GM12865 (cell line): ENCODE measurements around the gene LARGE1.

Experiments
- DNase-seq: peaks from one replicate; pipeline ENCODE4 v3.0.0; 2010; ENCODE audit warnings: low read depth
- H3K4me3 ChIP-seq: 2 replicates; pipeline ENCODE4 v1.5.1; 2011; ENCODE audit warnings: mild to moderate bottlenecking, low read depth, low read length, control low read depth
- TF ChIP-seq, protein P1 (sequence below): IDR thresholded peaks from 2 replicates; pipeline ENCODE4 v1.5.1; 2011; ENCODE audit warnings: low read length, control low read depth, low read depth, inconsistent platforms; ENCODE audit not compliant: insufficient read depth; ENCODE audit errors: missing control alignments

LARGE1 gene

DNA sequence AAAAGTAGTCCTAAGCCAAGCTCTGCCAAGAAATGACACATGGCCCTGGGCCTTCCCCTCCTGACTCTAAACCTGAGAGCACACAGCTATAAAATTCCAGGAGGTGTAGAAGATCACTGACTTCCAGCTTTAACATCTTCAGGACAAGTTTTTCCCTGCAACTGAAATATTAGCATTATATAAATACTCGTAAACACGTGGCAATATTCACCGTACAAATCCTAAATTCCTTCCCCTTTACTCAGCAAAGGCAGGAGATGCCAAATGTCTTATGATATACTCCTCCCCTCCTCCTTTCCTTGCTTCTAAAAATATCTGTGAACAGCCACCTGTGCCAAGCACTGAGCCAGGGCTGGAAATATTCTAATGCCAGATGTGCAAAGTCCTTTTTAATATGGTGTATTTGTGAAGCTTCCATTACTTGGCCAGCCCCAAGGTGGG, 194.0 kb downstream of the LARGE1 start:
- no peak overlapping the region for H3K4me3 ChIP-seq
- no peak for DNase-seq
- TF ChIP-seq, protein P1, sequence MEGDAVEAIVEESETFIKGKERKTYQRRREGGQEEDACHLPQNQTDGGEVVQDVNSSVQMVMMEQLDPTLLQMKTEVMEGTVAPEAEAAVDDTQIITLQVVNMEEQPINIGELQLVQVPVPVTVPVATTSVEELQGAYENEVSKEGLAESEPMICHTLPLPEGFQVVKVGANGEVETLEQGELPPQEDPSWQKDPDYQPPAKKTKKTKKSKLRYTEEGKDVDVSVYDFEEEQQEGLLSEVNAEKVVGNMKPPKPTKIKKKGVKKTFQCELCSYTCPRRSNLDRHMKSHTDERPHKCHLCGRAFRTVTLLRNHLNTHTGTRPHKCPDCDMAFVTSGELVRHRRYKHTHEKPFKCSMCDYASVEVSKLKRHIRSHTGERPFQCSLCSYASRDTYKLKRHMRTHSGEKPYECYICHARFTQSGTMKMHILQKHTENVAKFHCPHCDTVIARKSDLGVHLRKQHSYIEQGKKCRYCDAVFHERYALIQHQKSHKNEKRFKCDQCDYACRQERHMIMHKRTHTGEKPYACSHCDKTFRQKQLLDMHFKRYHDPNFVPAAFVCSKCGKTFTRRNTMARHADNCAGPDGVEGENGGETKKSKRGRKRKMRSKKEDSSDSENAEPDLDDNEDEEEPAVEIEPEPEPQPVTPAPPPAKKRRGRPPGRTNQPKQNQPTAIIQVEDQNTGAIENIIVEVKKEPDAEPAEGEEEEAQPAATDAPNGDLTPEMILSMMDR = no peak

DNA sequence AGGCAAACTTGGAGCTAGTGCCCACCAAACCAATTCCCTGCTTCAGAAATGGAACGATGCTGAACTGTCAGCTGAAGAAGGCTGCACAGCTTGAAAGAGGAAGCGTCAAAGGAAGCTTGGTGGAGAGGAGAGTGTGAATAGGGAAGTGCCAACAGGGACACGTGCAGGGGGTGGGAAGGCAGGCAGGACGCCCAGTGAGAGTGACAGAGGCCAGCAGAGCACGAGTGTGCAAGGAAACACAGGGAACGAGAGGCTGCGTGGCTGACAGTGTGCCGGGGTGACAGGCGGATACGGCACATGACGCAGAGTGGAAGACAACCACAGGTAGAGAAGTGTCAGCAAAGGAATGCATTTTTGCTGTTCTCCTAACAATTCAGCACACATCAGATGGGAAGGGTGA, 196.4 kb downstream of the LARGE1 start:
- TF ChIP-seq, protein P1 = no peak
- no peak overlapping the region for H3K4me3 ChIP-seq
- DNase-seq = no peak

DNA sequence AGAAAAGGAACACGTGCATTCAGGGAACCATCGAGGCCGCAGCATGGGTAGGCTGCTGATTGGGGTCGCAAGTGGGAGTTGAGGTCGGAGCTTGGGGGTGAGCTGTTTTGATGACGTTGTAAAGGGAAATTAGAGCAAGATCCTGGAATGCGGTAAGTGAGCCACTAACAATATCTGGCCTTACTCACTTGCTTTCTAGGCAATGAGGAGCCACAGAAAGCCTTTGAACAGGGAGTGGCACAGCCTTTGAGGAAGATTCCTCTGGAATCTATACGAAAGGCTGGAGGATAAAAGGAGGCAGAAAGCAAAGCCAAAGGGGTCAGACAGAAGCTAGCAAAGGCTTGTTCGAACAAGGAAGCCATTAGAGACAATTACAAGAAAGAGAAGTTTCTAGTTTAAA, 197.5 kb downstream of the LARGE1 start:
- TF ChIP-seq, protein P1 = no peak
- DNase-seq = no peak
- no peak overlapping the region for H3K4me3 ChIP-seq

DNA sequence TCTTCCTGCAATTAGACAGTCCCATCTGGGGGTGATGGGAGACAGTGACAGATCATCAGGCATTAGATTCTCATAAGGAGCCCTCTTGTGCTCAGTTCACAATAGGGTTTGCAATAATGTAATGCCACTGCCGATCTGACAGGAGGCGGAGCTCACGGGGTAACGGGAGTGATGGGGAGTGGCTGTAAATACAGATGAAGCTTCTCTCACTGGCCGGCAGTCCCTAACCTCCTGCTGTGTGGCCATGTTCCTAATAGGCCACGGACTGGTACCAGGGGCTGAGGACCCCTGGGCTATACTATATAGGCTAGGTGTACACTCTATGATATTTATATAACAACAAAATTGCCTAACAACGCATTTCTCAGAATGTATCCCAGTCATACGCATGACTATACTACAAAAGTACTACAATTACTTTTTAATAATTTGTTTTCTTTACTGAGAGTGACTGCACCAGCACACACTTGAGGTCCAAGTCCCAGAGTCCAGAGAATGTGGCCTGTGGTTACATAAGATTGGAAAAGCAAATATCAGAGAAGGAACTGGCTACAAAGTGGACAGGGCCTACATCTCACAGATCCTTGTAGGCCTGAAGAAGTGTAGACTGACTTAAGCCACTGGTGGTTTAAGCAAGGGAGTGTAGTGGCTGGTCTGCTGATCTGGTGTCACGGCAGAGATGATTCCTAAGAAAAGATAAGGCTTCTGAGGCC, 200.0 kb downstream of the LARGE1 start:
- no peak overlapping the region for H3K4me3 ChIP-seq
- TF ChIP-seq, protein P1 = no peak
- DNase-seq = no peak

DNA sequence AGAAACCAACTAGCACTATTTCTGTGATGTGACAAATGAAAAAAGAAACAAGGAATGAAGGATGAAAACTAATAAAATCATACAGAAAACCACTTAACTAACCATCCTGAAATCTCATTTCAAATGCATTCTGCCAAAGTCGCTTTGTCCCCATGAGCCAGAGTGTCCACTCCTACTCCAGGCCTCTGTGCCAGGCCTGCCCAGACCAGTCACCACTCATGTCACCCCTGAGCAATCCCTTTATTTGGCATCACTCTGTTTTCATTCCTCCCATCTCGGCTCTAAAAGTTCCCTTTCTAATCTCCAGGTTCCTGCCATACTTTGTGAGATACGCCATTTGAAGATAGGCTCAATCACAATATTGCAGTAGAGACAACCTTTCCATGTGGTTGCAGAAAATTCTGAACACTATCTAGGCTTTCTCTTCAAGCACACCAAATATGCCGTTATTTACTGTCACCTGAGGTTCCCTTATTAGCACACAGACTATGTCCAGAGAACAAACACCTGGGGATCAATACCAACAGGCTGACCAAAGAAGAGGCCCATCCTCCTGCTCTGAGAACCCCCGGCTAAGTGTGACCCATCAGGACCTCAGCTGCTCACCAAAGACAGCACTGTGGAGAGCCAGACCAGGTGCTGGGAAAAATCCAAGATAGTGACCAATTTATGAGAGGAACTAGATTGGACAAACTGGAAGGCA, 202.4 kb downstream of the LARGE1 start:
- TF ChIP-seq, protein P1 = no peak
- no peak for DNase-seq
- no peak overlapping the region for H3K4me3 ChIP-seq

DNA sequence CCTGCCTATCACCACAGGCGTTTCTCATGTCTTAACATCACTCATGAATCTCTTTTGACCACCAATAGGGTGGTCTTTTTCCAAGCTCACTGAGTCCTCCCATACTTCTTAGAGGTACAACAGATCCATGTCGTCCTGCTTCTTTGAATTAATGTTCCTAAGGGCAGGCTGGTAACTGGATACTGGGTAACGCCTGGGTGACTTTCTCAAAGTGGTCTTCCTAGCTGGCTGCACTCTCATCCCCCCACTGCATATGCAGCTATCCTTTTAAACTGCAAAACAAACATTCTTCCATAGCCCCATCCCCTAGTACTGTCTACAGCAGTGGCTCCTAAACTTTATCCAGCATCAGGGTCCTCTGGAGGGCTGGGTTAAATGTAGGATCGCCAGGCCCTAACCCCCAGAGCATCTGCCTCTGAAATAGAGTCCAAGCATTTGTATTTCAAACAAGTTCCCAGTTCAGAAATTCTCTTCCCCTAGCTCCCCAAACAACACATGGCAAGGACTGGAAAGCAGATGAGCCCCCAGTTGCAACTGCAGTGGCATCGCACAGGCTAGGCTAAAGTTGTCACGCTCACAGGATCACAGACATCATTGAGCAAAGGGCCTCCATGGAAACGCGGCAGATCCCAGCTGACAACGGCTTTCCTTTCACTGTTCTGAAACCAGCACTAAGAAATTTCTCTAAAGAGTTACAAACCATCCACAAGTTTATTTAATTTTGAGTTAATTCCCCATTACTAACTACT, 204.9 kb downstream of the LARGE1 start:
- TF ChIP-seq, protein P1 = no peak
- H3K4me3 ChIP-seq = no peak overlapping the region
- no peak for DNase-seq
